Measurements from ENCODE around the gene SIGLEC1.

The SIGLEC1 gene

DNA sequence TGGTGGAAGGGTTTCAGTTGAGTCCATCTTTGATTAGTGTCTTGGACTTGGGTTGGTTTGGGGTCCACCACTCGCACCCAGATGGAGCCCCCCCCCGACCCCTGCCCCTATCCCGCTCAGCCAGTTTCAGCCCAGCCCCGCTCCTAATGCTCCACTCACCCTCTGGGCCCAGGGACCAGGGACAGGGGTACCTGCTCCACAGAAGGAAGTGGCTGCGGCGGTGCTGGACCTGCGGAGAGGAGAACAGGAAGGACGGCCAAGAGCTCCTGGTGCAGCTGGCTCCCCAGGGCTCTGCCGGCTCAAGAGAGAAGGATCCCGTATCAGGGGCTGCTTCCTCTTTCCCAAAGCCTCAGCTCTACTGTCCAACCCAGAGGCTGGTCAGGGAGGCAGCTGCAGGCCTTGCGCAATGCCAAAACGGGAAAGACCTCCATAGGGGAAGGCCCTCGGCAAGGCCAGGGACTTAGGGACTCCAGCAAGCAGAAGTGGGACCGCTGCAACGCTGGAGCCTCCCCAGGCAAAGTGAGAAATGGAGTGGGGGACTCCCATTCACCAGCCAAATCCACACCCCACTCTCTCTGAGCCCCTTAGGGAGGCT, at the start of gene SIGLEC1:
SIGLEC1 (minus strand) TSS at position 322 of the 595 bp plus-strand sequence. CDS start 5,472 bp downstream, outside the sequence.
- DNase-seq: no peak

DNA sequence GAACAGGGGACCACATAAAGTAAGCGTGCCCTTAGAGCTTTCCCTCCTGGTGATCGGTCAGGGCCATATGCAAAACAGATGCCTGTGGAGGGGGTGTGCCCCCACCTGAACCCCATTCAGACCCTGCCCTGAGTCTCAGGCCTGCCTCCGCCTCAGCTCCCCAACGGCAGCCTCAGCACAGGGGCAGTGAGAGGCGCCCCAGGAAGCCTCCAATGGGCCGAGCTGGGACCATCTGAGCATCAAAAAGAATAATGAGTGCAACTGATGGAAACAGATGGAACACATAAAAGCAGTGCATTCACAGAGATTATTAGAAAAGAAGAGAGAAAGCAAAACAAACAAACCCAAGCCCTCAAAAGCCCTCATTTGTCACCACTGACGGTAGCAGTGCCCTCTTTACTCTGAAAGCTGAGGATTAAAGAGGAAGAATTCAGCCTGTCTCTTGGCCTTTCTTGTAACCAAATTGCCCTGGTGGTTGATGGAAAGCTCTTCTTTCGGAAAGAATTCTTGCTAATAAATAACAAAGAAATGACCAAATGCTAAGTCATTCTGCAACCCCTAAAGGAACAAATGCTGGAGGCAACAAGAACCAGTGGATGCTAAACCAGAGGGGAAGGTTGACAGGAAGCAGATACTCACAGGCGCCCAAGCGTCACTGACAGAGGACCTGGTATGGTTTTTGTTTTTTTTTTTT, 48.4 kb upstream of the SIGLEC1 start:
- DNase-seq: no peak

GRCh38 chr20:3759884-3760283, 47.5 kb upstream of the SIGLEC1 start:
- no peak for DNase-seq

DNA sequence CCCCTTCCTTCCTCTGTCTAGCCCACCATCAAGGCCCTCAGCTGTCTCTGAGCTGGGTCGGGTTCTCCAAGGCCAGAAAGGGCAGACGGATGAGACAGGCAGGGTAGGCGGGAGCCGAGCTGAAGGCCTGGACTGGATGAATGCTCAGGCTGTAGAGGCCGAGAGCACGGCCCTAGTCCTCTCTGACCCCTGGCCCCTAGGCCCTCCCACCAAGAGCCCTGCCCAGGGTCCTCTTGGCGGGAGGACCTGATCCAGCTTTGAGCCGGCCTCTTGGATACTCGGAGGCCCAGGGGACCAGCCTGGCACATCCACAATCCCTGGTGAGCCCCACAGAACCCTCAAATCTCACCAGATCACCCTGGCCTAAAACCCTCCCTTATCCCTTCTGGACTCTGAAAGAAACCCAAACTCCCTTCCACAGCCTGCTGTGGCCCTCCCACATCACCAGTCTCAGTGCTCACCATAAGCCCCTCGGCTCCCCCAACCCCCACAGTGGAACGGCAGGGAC, 47.0 kb upstream of the SIGLEC1 start:
- DNase-seq: no peak

GRCh38 chr20:3758566-3758965, 46.2 kb upstream of the SIGLEC1 start:
- no peak for DNase-seq

DNA sequence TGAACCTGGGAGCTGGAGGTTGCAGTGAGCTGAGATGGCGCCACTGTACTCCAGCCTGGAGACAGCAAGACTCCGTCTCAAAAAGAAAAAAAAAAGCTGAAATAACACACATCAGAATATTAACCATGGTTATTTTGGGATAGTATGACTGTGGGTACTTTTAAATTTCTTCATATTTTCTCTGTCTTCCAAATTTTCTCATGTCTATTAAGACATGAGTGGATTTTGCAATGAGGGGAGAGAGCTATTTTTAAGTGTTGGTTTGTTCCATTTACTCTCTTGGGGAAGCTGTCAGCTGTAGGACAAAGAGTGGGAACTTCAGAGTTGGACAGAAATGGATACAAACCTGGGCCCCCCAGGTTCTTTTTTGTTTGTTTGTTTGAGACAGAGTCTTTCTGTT, 44.9 kb upstream of the SIGLEC1 start:
- DNase-seq: no peak

DNA sequence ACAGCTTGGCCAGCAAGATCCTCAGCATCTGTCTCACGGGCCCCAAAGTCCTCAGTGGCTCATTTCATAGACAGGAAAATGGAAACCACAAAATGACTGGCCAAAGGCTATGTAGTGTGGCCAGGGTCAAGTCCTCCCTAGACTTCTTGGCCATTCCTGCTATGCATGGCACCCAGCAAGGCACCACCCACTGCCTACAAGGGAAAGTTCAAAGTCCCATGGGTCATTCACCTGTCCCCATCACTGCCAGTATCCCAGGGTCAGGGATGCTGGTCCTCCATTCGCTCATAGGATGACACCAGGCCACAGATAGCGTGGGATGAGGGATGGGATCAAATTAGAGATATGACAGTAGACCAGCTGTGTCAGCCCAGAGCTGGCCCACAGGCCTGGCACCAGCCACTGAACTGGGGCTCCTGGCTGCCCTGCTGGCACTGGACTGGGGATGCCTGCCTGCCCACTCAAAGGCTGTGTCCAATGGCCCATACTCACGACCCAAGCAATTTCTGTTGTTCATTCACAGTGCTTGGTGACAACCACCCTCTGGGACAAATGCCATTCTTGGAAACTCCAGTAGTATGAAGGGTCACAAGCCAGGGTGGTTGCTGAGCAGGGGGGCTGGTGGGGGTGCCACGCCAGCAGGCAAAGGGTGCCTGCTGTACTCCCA, 43.5 kb upstream of the SIGLEC1 start:
- DNase-seq: no peak

DNA sequence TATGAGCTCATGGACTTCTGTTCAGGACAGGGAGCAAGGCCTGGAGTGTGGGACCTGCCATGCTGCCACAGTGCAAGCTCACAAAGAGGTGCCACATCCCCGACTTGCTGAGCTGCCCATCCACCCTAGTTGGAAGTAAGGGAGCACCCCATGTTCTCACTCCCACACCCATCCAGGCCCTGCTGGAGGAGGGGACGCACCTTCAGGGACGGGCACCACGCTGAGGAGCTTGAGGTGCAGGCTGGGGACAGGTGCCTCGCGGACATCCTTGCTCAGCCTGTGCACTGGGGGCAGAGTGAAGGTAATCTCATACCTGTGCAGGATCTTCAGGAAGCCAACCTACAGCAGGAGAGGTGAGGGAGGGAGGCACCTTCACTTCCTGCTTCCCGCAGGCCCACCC, 42.9 kb upstream of the SIGLEC1 start:
- DNase-seq: no peak

DNA sequence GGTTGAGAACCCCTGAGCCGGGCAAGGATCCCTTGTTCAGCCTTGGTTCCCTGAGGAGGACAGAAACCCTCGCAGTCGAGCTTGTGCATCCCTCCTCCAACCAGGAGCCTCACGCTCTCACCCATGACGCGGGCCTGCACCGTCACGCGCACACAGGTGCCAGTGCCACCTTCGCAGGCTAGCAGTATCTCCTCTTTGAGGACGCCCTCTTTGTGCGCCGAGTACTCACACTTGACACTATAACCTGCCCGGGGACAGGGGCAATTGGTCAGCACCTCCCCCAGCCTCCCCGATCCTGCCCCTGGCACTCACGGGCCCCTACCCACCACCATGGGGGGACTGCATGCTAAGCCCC, 41.9 kb upstream of the SIGLEC1 start:
- DNase-seq: no peak

DNA sequence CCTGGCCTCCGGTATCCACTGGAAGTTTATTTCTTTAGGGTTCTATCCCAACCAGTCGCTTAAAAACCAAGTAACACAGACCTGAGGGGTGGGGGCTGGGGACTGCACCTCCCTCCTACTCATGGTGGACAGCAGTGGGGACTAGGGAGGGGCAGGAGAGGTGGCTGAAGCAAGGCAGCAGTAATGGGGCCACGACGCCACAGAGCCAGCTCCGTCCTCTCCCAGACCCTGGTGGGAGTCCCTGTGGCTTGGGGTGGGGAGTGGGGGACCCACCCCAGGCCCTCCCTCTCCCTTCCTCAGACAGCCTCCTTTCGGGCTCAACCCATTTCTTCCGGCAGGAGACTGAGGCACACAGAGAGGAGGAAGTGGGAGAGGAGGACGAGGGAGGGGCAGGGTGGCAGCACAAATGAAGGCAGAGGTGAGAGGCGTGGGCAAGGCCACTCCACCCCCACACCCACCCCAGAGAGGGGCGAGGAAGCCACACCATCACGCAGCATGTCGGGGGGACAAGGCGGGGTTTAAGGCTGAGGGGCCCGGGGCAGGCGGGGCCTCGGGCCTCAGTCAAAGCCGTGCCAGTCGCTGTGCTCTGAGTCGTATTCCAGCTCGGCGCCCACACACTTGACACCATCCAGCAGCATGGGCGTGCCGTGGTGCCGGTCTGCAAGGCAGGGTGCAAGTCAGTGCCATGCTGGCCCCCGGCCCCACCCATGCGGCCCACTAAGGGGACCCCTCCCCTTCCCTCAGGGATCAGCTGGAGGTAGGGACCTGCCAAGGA, 41.3 kb upstream of the SIGLEC1 start:
- no peak for DNase-seq

DNA sequence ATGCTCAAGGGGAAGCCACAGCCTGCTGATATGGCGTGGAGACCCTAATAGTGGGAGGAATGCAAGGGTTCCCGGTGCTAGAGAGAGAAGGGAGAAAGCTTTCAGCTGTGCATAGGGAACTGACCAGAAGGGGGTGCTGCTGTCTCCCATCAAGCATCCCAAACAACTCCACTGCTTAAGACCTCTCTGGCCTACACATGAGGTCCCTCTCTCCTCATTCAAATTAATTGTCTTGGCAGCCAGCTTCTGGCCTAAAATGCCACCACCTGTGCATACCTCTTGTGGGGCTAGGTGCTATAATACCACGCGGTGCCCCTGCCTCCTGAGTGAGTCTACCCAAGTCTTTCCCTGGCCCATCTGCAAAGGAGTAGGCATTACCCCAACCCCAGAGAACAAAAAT, 40.7 kb upstream of the SIGLEC1 start:
- peak; percentile 55 for DNase-seq

- DNase-seq: no peak
Observed at GRCh38 chr20:3752386-3752759, 40.0 kb upstream of the SIGLEC1 start.

DNA sequence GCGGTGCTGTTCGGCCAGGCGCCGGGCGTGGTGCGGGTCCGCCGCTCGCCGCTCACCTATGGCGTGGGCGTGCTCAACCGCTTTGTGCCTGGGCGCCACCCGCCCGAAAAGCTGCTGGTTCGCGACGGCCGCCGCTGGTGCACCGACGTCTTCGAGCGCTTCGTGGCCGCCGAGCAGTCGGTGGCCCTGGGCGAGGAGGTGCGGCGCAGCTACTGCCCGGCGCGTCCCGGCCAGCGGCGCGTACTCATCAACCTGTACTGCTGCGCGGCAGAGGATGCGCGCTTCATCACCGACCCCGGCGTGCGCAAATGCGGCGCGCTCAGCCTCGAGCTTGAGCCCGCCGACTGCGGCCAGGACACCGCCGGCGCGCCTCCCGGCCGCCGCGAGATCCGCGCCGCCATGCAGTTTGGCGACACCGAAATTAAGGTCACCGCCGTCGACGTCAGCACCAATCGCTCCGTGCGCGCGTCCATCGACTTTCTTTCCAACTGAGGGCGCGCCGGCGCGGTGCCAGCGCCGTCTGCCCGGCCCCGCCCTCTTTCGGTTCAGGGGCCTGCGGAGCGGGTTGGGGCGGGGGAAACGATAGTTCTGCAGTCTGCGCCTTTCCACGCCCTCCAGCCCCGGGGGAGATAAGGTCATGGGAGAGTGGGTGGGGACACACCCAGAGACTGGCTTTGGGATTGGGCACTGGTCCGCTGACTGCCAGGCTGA, 39.4 kb upstream of the SIGLEC1 start:
- no peak for DNase-seq

- DNase-seq: no peak
Observed at GRCh38 chr20:3751305-3751674, 38.9 kb upstream of the SIGLEC1 start.

DNA sequence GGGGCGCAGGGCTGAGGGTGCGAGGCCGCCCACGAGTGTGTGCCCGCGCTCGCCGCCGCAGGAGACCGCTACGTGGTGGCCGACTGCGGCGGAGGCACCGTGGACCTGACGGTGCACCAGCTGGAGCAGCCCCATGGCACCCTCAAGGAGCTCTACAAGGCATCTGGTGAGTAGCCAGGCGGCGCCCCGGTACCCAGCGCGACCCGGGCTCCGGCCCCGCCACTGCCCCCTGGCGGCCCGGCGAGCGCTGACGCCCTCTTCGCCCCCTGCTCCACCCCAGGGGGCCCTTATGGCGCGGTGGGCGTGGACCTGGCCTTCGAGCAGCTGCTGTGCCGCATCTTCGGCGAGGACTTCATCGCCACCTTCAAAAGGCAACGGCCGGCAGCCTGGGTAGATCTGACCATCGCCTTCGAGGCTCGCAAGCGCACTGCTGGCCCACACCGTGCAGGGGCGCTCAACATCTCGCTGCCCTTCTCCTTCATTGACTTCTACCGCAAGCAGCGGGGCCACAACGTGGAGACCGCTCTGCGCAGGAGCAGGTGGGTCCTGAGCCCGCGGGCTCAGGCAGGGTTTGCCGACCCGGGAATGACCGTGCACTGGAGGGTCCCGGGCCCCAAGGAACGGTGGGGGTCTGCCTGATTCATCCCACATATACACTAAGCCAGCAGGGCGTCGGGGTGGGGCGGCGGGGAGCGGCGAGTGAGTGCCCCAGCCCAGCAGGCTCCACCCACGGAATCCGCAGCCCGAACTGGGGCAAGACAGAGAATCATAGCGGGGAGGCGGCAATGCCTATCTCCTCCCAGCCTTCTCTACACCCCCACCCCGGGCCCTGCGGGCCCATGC, 37.5 kb upstream of the SIGLEC1 start:
- no peak for DNase-seq

DNA sequence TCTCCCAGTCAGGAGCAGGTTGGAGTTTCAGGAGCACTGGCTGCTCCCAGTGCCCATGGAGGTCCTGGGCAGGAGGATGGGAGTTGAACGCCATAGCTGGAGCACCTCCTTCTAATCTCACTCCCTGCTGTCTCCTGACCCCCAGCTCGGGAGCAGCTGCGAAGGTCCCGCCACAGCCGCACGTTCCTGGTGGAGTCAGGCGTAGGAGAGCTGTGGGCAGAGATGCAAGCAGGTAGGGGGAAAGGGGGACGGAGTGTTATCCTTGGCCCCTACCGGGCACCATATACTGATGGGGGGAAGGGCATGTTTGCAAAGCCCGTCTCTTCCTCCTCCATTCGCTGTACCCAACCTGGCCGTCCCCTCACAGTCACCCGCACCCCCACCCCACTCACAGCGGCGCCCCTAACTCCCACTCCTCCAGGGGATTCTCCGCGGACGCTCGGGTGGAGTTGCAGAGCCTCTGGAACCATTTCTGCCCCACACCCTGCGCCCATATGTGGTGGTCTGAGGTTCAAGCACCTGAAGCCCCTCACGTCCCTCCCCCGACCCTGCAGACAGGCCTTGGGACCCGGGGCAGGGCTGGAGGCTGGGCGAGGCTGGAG, 36.8 kb upstream of the SIGLEC1 start:
- DNase-seq: no peak

GRCh38 chr20:3748073-3748472, 35.7 kb upstream of the SIGLEC1 start:
- DNase-seq: no peak

DNA sequence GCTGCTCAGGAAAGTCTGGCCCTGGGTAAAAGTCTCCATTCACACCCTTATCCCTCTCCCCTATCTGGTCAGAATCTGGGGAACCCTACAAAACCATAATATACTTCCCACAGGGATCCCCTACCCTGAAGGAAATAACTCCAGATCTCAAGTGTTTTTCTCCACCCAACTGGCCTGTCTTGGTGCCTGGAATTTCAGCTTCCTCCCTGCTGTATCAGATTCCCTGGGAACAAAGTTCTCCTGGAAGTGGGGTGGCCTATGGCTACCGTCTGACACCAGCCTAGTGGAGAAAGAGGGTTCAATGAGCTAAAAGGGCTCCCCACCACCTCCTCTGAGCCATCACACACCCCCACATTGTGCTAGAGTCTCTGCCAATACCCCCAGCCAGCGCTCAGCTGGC, 35.1 kb upstream of the SIGLEC1 start:
- DNase-seq: no peak

- DNase-seq: no peak
Observed at GRCh38 chr20:3745686-3746173, 33.3 kb upstream of the SIGLEC1 start.

- DNase-seq: peak; percentile 49
Observed at GRCh38 chr20:3744806-3745685, 32.6 kb upstream of the SIGLEC1 start.
